ENCODE measurements around the gene TET1. TPM values are rescaled to one million over a fixed set of nuclear protein-coding genes. Genes with fewer than 3 reads are reported as not detected.

Gene TET1
- total and polyA plus RNA-seq, 2 of the 13 experiments (the other 11 are each of a cell fraction or from before 2014, with no cell fraction given): 6.9 to 7.3 TPM

DNA sequence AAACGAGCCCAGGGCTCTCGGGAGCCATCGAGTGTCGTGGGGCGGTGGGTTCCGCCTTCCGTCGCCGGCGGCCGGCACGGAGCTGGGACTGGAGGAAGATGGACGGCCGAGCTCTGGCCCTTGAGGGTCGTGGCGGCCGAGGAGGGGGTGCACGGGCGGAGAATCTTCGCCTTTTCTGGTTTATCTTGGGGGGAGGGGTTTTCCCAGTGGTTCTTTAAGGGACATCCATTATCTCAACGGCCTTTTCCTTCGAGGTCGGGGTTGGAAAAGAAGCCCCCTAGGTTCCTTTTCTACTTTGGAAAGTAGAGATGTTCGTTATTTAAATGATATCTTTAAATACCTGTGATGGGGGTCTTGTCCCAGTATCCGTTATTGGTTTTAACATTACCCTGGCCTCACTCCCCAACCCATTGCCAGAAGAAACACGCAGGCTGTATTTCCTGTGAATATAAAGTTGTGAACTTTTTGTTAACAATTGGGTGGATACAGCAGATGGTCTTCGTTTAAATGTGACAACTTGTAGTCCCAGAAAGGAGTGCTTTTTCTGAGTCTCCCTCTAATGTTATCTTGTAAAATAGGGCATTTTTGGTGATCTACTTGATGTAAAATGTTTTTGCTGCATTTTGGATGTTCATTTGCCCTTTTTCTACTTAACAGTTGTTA is 161.7 kb downstream of the TET1 start:
- ChIA-PET POLR2A (interaction anchor here (0.6 to 1.5 kb wide), 14 partner anchors 9 to 1511 kb away, joined by 3 to 9 read pairs (median 5); partner anchors contain the start of genes DDX21, DDX50, DNA2 and HNRNPH3), CTCF (ENCODE audit: low intra/inter-chr PET ratio, low total read pairs) (no interaction called here)
- no peaks in the 10 kb centered on the region for H3K9me3 ChIP-seq (ENCODE audit: low read length)
- H2AFZ ChIP-seq (ENCODE audit: low read length): no peak overlapping the region
- peak overlapping the region; percentile 91 for H3K9ac ChIP-seq (ENCODE audit: insufficient read depth, low read depth, low read length)
- H3K4me1 ChIP-seq (ENCODE audit: insufficient read depth, low read length): peaks cover 8% of the 10 kb centered on the region
- WGBS (ENCODE audit: low lambda C conversion rate): under 1% methylated on average over 19 of the region's 27 CpGs
- peak overlapping the region; percentile 94 for H3K27ac ChIP-seq (ENCODE audit: extremely low read length, insufficient read depth, low read length)
- no peak for DNase-seq (ENCODE audit: low spot score)
- intact Hi-C loops (cut with micrococcal nuclease; ENCODE audit: unreplicated experiment) (loop anchor here (1.0 kb wide), 1 partner anchor 195 kb away; the partner anchor contains the start of gene SLC25A16), in situ Hi-C loops (cut with HindIII; ENCODE audit: extremely low pct_ligation_motif_present, low pct_unique_long_range_greater_than_20kb) (no loop called here)
- H3K27me3 ChIP-seq (ENCODE audit: control insufficient read depth in 1 of 2, insufficient read depth in 2 of 2, low read length in 2 of 2): no peaks in the 10 kb centered on the region; a peak in 1 of 5 replicates
- H4K20me1 ChIP-seq (ENCODE audit: insufficient read depth, low read length): no peaks in the 10 kb centered on the region
- ATAC-seq: peak; percentile 59
- peak overlapping the region; percentile 89 to 96 (median 93) for H3K4me3 ChIP-seq (replicated peaks in 1 of 3; ENCODE audit: insufficient read depth in 1 of 3, low read depth in 2 of 3, low read length in 3 of 3)
- BruUV-seq (replicated peaks): no TSS peak
- peak overlapping the region; percentile 80 for H3K4me2 ChIP-seq (ENCODE audit: low read depth, low read length)
- H3K79me2 ChIP-seq (ENCODE audit: insufficient read depth, low read length): peaks cover 19% of the 10 kb centered on the region
- peaks cover 2 to 15% of the 10 kb centered on the region in 2 experiments; a peak in 3 of 5 replicates for H3K36me3 ChIP-seq (replicated peaks in 1 of 2; ENCODE audit: control insufficient read depth in 1 of 2, insufficient read depth in 2 of 2, low read length in 2 of 2)
- FAIRE-seq: no peak
- TF ChIP-seq SNAPC2 (CRISPR knock-in tag; IDR thresholded peaks at IDR 0.05) (0 out of 2 replicates have a peak, but pooled peaks have one; percentile 9), PHF20 (CRISPR knock-in tag; IDR thresholded peaks at IDR 0.05) (no peak), ZNF772 (CRISPR knock-in tag; IDR thresholded peaks at IDR 0.05) (no peak), E2F2 (CRISPR knock-in tag; IDR thresholded peaks at IDR 0.05; ENCODE audit: borderline replicate concordance) (no peak), SCMH1 (CRISPR knock-in tag; IDR thresholded peaks at IDR 0.05; ENCODE audit: borderline replicate concordance) (no peak), KLF16 (CRISPR knock-in tag; IDR thresholded peaks at IDR 0.05) (0 out of 4 replicates have a peak, but pooled peaks of 1 of the 2 experiments have one; percentile 0), SMYD3 (CRISPR knock-in tag; IDR thresholded peaks at IDR 0.05) (no peak), MED1 (CRISPR knock-in tag; IDR thresholded peaks at IDR 0.05) (no peak), ZFP90 (CRISPR knock-in tag; IDR thresholded peaks at IDR 0.05; ENCODE audit: borderline replicate concordance) (no peak), RBFOX2 (IDR thresholded peaks at IDR 0.05; ENCODE audit: low read depth, low read length) (peak; percentile 4; the same call in 1 of the 2 replicates), SRY (CRISPR knock-in tag; IDR thresholded peaks at IDR 0.05) (no peak), MAFF (IDR thresholded peaks at IDR 0.05; ENCODE audit: low read depth, low read length) (no peak), NFYC (CRISPR knock-in tag; IDR thresholded peaks at IDR 0.05) (no peak), ZNF713 (CRISPR knock-in tag; IDR thresholded peaks at IDR 0.05) (no peak), ZNF512B (CRISPR knock-in tag; IDR thresholded peaks at IDR 0.05; ENCODE audit: borderline replicate concordance) (no peak), KLF11 (CRISPR knock-in tag; IDR thresholded peaks at IDR 0.05) (no peak)
- TF ChIP-seq, protein P1, sequence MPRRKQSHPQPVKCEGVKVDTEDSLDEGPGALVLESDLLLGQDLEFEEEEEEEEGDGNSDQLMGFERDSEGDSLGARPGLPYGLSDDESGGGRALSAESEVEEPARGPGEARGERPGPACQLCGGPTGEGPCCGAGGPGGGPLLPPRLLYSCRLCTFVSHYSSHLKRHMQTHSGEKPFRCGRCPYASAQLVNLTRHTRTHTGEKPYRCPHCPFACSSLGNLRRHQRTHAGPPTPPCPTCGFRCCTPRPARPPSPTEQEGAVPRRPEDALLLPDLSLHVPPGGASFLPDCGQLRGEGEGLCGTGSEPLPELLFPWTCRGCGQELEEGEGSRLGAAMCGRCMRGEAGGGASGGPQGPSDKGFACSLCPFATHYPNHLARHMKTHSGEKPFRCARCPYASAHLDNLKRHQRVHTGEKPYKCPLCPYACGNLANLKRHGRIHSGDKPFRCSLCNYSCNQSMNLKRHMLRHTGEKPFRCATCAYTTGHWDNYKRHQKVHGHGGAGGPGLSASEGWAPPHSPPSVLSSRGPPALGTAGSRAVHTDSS (CRISPR knock-in tag; conservative IDR thresholded peaks at IDR 0.05): no peak

Measured in HepG2 (cell line).